H1 (cell line): ENCODE results near the gene LRRC26. TPM values are rescaled to one million over a fixed set of nuclear protein-coding genes. Genes with fewer than 3 reads are reported as not detected.

ENCODE experiments used
- CTBP2 ChIP-seq: IDR thresholded peaks from 2 replicates; pipeline ENCODE4 v1.7.0; 2011; ENCODE audit warnings: borderline replicate concordance, mild to moderate bottlenecking, moderate library complexity, mixed read lengths, low read length; ENCODE audit not compliant: insufficient read depth, insufficient read length
- HDAC2 ChIP-seq, 2 experiments: fragments of 300-600 bp in 1 of 2; sonication (generic) in 1 of 2; IDR thresholded peaks; 2 replicates each; pipeline ENCODE4 v1.6.1; 2011 to 2012; ENCODE audit warnings: low read depth in 2 of 2, low read length in 2 of 2, mild to moderate bottlenecking in 2 of 2, moderate library complexity in 2 of 2, borderline replicate concordance in 1 of 2, inconsistent platforms in 1 of 2
- polyA plus RNA-seq, 7 experiments: library from polyadenylated mRNA; depleted of rRNA in 3 of 7; stranded (reverse) in 5 of 7; unstranded in 2 of 7; fragments of >200 nt in 5 of 7; fragments of 200-250 nt in 2 of 7; gene quantifications; 1 replicate in 5 of 7; 2 replicates in 1 of 7; 4 replicates in 1 of 7; pipeline versions ENCODE4 v1.2.1 to v1.2.3, GENCODE V29; 2011 to 2013; ENCODE audit warnings: missing spikeins in 2 of 7, mixed read lengths in 2 of 7
- total RNA-seq: library from RNA; stranded (reverse); fragmentation: NEBNext Ultra II Directional; extraction: Animal tissue kit (Norgen Biotek cat#: 25700); gene quantifications from 2 replicates; pipeline ENCODE4 v1.2.1, GENCODE V29; 2021

Gene LRRC26
- total and polyA plus RNA-seq, 2 of the 8 experiments (the other 6 are each of a cell fraction or from before 2014, with no cell fraction given) = 0.34 to 0.85 TPM

GRCh38 chr9:137214620-137215019 lies 44.8 kb upstream of the LRRC26 start (continued):
- TF ChIP-seq CTBP2 (no peak), HDAC2 (IDR thresholded peaks at IDR 0.05; ENCODE audit: borderline replicate concordance in 1 of 2, low read depth in 2 of 2, low read length in 2 of 2) (no peak)
